Spinal cord (tissue), 10 donors: Measurements from ENCODE around the gene THOP1. TPM values are rescaled to one million over a fixed set of nuclear protein-coding genes. Genes with fewer than 3 reads are reported as not detected.
"Not testable (repeated sequence)": the region's sequence is repeated elsewhere in the genome, so short reads cannot be mapped to it uniquely, and the experiment has no call there.

ENCODE experiments used
- DNase-seq, 6 donors: peaks; one replicate each; pipeline versions ENCODE4 v3.0.0 to v3.0.0-alpha.2; 2013 to 2015; ENCODE audit warnings: low spot score in 6 of 6, low read depth in 4 of 6
- H3K27ac ChIP-seq: one replicate; pipeline ENCODE4 v1.5.1; 2013; ENCODE audit warnings: low read depth, low read length, control low read depth
- H3K27me3 ChIP-seq: one replicate; pipeline ENCODE4 v1.6.1; 2013; ENCODE audit warnings: low read length; ENCODE audit not compliant: control insufficient read depth, insufficient read depth
- H3K36me3 ChIP-seq: one replicate; pipeline ENCODE4 v1.6.1; 2013; ENCODE audit warnings: low read length; ENCODE audit not compliant: control insufficient read depth, insufficient read depth
- H3K4me1 ChIP-seq: one replicate; pipeline ENCODE4 v1.6.1; 2013; ENCODE audit warnings: low read length; ENCODE audit not compliant: control insufficient read depth, insufficient read depth
- H3K4me3 ChIP-seq: one replicate; pipeline ENCODE4 v1.5.1; 2013; ENCODE audit warnings: low read depth, low read length, control low read depth
- H3K9me3 ChIP-seq: one replicate; pipeline ENCODE4 v1.6.1; 2013; ENCODE audit warnings: low read length; ENCODE audit not compliant: control insufficient read depth, insufficient read depth
- WGBS: methylation state at CpG from one replicate; pipeline ENCODE4 v1.1.5; 2013; ENCODE audit warnings: missing lambda C conversion rate; ENCODE audit not compliant: insufficient coverage; 5-methylcytosine and 5-hydroxymethylcytosine counted together
- polyA plus RNA-seq, 2 donors: library from polyadenylated mRNA; unstranded; fragments of 120-200 nt; gene quantifications; one replicate each; pipeline ENCODE4 v1.2.1, GENCODE V29; 2013; ENCODE audit not compliant: insufficient read length in 2 of 2
- total RNA-seq, 2 donors: library from RNA; depleted of rRNA in 1 of 2; stranded (reverse); fragments of 120-200 nt in 1 of 2; fragments of >200 nt in 1 of 2; gene quantifications; one replicate each; pipeline versions ENCODE4 v1.2.3 to v1.2.4, GENCODE V29; 2013 to 2014
- donor health status: healthy.

The THOP1 gene
- total and polyA plus RNA-seq, 4 donors, result 42.2 to 89.0 (median 63.1) TPM

GRCh38 chr19:2813235-2814160 is 28.2 kb downstream of the THOP1 start:
- Histone ChIP-seq H3K4me3 (no peak overlapping the region), H3K9me3 (no peaks in the 10 kb centered on the region), H3K4me1 (no peaks in the 10 kb centered on the region), H3K27me3 (no peaks in the 10 kb centered on the region), H3K27ac (no peak overlapping the region), H3K36me3 (peaks cover 79% of the 10 kb centered on the region)
- no peak for DNase-seq
- WGBS, result 77% methylated on average over 35 of the region's 35 CpGs

- H3K9me3 ChIP-seq, result no peaks in the 10 kb centered on the region
- 94% methylated on average over 11 of the region's 11 CpGs for WGBS
- no peak for DNase-seq
- H3K36me3 ChIP-seq, result peaks cover 70% of the 10 kb centered on the region
- no peaks in the 10 kb centered on the region for H3K27me3 ChIP-seq
- no peak overlapping the region for H3K4me3 ChIP-seq
- peaks cover 2% of the 10 kb centered on the region for H3K4me1 ChIP-seq
- no peak overlapping the region for H3K27ac ChIP-seq
Observed at GRCh38 chr19:2814426-2814825, 29.1 kb downstream of the THOP1 start.

GRCh38 chr19:2815191-2815614 is 29.9 kb downstream of the THOP1 start:
- H3K4me1 ChIP-seq, result peaks cover 5% of the 10 kb centered on the region
- 90% methylated on average over 9 of the region's 13 CpGs for WGBS
- H3K4me3 ChIP-seq, result no peak overlapping the region
- DNase-seq, result no peak
- H3K27ac ChIP-seq, result no peak overlapping the region
- peaks cover 62% of the 10 kb centered on the region for H3K36me3 ChIP-seq
- H3K27me3 ChIP-seq, result no peaks in the 10 kb centered on the region
- H3K9me3 ChIP-seq, result no peaks in the 10 kb centered on the region

- H3K36me3 ChIP-seq, result peaks cover 55% of the 10 kb centered on the region
- H3K9me3 ChIP-seq, result no peaks in the 10 kb centered on the region
- peaks cover 12% of the 10 kb centered on the region for H3K4me1 ChIP-seq
- H3K4me3 ChIP-seq, result no peak overlapping the region
- no peaks in the 10 kb centered on the region for H3K27me3 ChIP-seq
- H3K27ac ChIP-seq, result no peak overlapping the region
- WGBS, result 68% methylated on average over 15 of the region's 15 CpGs
- no peak for DNase-seq
Observed at GRCh38 chr19:2815923-2816322, 30.6 kb downstream of the THOP1 start.

- no peak for DNase-seq
- Histone ChIP-seq H3K27me3 (no peaks in the 10 kb centered on the region), H3K36me3 (peaks cover 47% of the 10 kb centered on the region), H3K9me3 (no peaks in the 10 kb centered on the region), H3K27ac (no peak overlapping the region), H3K4me1 (peaks cover 18% of the 10 kb centered on the region), H3K4me3 (no peak overlapping the region)
- 80% methylated on average over 3 of the region's 16 CpGs for WGBS
Observed at GRCh38 chr19:2816641-2817040, 31.3 kb downstream of the THOP1 start.

- not testable (repeated sequence) for H3K27me3 ChIP-seq, H3K9me3 ChIP-seq, H3K27ac ChIP-seq, H3K4me3 ChIP-seq
- H3K36me3 ChIP-seq, result peaks cover 44% of the 10 kb centered on the region
- H3K4me1 ChIP-seq, result peaks cover 18% of the 10 kb centered on the region
- DNase-seq, result peak in 1 of 6 donors; percentile 26
- 63% methylated on average over 19 of the region's 22 CpGs for WGBS
Observed at GRCh38 chr19:2817237-2817829, 32.0 kb downstream of the THOP1 start.

GRCh38 chr19:2819540-2820111 is 34.3 kb downstream of the THOP1 start, which contains the start of gene ZNF554:
ZNF554 (plus strand) TSS chr19:2819868; CDS start chr19:2820072, 204 bp downstream.
- WGBS, result under 1% methylated on average over 63 of the region's 64 CpGs
- Histone ChIP-seq H3K36me3 (peaks cover 40% of the 10 kb centered on the region), H3K27ac (no peak within 1 kb of the TSS), H3K27me3 (no peaks in the 10 kb centered on the region), H3K4me1 (peaks cover 18% of the 10 kb centered on the region), H3K9me3 (no peaks in the 10 kb centered on the region), H3K4me3 (peak within 1 kb of the TSS; percentile 63)
- DNase-seq, result peak; percentile 78 to 99 (median 92)

GRCh38 chr19:2820112-2820702 is 34.9 kb downstream of the THOP1 start:
- Histone ChIP-seq H3K36me3 (peaks cover 35% of the 10 kb centered on the region), H3K4me3 (peak overlapping the region; percentile 63), H3K27me3 (no peaks in the 10 kb centered on the region), H3K9me3 (no peaks in the 10 kb centered on the region), H3K4me1 (peaks cover 18% of the 10 kb centered on the region), H3K27ac (no peak overlapping the region)
- WGBS, result under 1% methylated on average over 35 of the region's 36 CpGs
- peak in 2 of 6 donors; percentile 20 to 30 for DNase-seq

- WGBS, result 100% methylated on average over 1 of the region's 5 CpGs
- no peak overlapping the region for H3K27ac ChIP-seq
- no peak overlapping the region for H3K4me3 ChIP-seq
- no peaks in the 10 kb centered on the region for H3K9me3 ChIP-seq
- no peak for DNase-seq
- H3K36me3 ChIP-seq, result peaks cover 37% of the 10 kb centered on the region
- H3K27me3 ChIP-seq, result no peaks in the 10 kb centered on the region
- H3K4me1 ChIP-seq, result peaks cover 18% of the 10 kb centered on the region
Observed at GRCh38 chr19:2822846-2823245, 37.5 kb downstream of the THOP1 start.
